Stimulated activated CD4-positive, alpha-beta T cell treated with anti-CD3 and anti-CD28 coated beads, Interleukin-1b, Interleukin-23, amount 100 ng/mL, for 24 hours (primary cell): ENCODE measurements around the gene NTN1.
A peak's percentile ranks its signal among the peaks of the same experiment; 100 is the strongest.

Source experiments
- DNase-seq, 4 experiments: peaks; one replicate each; pipeline ENCODE4 v3.0.0-alpha.2; 2020; ENCODE audit warnings: low read depth in 4 of 4, low spot score in 1 of 4

NTN1 gene

DNA sequence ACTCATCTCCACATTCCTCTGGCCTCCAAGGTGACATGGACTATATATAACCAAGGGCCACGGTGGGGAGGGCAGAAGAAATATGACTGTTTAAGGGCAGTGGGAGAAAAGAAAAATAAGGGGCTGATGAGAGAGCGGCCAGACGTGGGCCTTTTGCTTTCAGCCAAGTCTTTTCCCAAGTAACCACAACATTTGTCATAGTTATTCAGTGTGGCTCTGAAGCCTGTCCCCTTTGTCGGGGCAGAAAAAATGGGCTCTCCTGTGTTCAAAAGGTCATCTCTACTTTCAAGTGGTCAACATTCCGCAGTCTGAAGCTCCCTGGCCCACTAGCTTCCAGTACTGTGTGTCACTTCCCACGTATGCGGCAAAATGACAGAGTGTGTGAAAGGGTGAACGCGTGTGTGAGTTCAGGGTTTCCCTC is 245.4 kb downstream of the NTN1 start:
- no peak for DNase-seq

DNA sequence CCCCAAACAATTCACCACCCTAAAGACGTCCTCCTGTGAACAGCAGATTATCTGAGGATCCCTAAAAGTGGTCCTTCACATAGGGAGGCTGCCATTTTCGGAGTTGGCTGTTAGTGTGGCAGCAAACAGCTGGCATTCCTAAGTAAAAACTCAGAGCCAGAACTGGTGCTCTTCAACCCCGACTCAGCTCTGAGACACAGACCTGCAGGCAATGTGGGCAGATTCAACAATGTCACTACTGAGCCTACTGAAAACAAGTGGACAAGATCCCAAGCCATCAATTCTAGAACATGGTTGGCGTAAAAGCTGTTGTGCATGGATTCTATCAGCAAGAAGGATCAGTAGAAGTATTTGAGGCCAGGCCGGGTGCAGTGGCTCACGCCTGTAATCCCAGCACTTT is 247.2 kb downstream of the NTN1 start:
- DNase-seq = no peak

DNA sequence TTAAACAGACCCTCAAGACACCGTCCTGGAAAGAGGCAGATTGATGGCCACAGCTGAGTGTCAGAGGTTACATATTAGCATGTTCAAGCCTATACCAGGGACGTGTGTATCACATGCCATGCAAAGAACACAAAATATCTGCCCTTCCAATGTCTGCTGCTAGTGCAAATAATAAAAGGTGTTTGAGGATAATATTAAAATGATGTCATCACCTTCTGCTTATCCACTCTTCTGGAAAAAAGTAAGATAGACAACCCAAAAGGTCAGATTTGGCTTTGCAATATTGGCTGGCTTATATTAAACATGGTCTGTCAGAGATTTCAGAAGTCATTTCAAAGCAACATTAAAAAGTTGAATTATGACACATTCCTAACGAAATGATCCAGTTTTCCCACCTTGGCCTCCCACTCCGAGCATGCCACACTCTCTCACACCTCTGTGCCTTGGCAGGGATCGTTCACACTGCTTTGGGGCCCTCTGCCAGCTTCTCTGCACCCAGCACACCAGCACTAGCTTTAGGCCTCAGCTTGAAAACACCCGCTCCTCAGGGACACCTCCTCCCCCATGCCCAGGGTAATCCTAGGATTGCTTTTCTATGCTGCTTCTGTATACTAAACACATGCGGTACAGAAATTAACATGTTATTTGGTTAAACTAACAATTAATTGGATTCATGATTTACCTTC is 248.2 kb downstream of the NTN1 start:
- DNase-seq = no peak

DNA sequence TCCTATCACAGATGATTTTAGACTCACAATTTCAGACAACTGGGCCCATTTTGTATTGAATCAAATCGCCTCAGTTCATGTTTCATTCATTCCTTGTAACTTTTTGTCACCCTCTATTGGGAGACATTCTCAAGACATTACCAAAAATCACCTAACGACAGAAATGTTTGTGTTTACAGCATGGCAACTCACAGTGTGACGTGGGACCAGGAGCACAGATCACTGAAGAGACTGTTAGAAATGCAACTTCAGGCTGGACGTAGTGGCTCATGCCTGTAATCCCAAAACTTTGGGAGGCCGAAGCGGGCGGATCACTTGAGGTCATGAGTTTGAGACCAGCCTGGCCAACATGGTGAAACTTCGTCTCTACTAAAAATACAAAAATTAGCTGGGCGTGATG is 249.6 kb downstream of the NTN1 start:
- DNase-seq = no peak

DNA sequence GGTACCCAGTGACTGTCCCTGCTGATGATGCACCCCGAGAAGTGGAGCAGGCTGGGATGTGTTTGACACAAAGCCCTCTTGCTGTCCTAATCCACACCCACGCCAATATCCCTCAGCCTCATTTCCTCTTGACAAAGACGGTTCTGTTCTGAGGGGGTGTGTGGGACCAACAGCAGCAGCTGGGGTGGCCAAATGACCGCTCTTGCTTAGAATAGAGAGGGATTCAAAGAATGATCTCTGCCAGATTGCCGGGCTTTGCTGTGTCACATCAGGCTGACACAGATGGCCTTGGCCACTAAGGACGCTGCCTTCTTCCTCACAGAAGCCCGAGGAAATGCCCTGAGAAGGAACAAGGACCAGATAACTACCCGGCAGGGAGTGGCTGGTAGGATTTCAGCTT is 250.7 kb downstream of the NTN1 start:
- no peak for DNase-seq

DNA sequence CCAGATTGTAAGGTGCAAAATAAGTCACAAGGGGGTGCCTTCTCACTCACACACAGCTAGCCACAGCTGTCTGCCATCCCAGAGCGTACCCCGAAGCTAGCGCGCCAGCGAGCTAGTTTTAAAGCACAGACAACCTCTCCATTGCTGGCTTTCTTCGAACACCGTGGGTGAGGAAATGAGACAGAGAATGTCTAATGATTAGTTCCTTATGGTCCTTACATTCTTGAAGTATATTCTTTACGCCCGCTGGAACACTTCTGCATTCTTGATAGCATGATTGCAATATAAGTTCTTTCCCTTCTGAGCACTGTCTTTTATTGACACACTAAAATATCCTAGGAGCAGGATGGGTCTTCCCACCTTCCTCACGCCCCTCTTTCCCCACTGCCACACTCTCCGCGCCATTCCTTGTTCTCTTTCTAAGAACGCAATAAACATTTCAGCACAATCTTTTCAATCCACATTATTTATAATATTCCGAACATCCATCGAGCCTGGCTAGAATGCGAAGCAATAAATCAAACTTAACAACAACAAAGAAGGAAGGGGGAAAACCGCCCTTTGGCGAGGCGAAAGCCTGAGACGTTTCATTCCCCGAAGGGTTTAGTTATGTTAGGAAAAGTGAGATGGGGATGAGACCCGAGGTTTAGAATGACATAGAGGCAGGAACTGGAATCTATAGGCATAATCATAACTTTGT is 251.3 kb downstream of the NTN1 start:
- DNase-seq = no peak

DNA sequence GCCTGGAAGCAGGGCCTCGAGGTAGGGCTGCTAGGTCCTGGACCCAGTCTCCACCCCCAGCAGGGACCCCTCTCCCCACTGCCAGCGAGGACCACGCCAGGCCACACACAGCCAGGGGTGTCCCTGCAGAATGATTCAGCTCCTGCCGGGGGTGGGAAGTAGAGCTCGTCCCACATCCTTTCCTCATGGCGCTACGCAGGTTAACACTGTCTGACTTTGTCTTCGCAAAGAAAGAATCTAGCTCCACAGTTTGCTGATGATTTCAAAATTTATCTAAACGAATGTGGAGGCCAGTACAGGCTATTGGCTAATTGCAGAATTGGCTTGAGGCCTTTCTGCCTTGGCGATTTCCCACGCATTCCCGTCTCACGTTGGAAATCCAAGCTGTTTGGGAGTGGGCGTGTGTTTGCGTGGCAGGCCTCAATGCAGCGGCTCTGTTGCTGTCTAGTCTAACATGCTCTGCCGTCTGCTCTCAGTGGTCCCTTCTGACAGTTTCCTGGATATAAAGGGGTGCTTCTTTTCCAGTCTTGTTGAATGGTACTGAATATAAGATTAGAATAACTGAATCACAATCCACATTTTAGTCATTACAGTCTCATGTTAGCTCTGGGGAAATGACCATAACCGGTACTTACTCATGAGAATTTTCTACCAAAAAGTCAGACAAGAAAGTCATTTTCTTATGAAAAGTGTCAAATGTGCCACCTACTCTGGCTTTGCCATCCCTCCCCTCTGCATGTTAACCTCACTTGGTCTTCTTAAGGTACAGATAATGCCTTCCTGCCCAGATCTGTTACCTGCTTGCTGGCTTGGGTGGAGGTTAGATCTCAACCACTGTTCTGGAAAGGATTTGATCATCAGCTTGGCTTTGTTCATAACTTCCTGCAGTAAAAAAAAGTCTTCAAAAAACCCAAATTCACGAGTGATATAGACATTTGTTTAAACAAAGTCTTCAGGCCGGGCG is 252.4 kb downstream of the NTN1 start:
- peak in 1 of 4 experiments; percentile 31 for DNase-seq

DNA sequence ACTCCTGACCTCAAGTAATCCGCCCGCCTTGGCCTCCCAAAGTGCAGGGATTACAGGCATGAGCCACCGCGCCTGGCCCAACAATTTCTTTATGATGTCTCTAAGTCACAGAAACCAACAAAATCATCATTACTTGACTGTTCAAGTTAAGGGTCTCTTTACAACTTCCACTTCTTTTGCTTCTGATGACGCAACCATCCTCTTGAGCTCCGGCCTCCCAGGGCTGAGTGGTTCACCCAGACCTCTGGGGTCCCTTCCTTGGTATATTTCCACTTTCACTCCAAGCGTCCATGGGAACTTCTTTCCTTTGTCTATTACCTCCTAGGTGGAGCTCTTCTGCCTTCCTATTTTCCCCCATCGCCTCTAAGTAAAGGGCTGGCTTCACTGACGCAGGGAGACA is 253.7 kb downstream of the NTN1 start:
- no peak for DNase-seq

DNA sequence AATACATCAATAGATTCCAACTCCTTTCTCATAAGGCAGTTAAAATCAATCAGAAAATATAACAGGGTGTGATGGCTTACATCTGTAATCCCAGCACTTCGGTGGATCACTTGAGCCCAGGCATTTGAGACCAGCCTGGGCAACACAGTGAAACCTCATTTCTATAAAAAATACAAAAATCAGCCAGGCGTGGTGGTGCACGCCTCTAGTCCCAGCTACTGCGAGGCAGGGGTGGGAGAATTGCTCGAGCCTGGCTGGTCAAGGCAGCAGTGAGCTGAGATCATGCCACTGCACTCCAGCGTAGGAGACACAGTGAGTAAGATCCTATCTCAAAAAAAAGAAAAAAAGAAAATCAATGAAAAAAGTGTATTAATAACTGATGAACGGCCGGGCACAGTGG is 258.6 kb downstream of the NTN1 start:
- DNase-seq = no peak

DNA sequence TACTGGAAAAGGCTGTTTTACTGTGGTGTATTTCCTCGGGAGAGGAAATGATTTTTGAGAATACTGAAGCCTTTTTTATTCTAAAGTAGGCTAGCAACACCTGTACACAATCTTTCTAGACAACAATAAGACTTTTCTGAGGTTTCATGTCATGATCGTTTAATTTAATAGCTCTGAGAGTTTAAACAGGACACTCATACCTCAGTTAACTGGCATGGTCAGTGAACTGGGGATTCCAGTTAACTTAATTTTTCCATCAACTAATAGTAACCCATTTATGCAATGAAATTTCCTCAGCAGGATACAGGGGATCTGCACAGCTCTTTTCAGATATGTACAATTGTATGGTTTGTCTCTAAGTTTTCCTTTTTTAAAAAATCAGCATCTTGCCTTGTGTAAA is 262.6 kb downstream of the NTN1 start:
- no peak for DNase-seq

DNA sequence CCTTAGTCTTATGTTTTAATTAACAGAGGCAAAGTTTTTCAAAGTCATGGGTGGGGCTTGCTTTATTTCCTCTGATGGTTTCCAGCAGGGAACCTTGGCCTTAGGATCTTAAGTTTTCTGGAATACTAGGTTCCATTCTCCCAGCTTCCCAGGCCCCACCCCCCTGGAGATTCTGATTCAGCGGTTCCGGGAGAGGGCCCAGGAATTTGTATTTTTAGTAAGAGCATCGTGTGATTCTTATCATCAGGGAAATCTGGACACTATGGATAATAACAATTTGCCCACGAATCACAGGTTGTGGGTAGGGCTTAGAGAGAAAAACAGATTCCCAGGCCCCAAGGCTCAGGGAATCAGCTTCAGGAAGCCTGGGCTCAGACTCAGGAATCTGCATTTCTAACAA is 263.6 kb downstream of the NTN1 start:
- DNase-seq = no peak

DNA sequence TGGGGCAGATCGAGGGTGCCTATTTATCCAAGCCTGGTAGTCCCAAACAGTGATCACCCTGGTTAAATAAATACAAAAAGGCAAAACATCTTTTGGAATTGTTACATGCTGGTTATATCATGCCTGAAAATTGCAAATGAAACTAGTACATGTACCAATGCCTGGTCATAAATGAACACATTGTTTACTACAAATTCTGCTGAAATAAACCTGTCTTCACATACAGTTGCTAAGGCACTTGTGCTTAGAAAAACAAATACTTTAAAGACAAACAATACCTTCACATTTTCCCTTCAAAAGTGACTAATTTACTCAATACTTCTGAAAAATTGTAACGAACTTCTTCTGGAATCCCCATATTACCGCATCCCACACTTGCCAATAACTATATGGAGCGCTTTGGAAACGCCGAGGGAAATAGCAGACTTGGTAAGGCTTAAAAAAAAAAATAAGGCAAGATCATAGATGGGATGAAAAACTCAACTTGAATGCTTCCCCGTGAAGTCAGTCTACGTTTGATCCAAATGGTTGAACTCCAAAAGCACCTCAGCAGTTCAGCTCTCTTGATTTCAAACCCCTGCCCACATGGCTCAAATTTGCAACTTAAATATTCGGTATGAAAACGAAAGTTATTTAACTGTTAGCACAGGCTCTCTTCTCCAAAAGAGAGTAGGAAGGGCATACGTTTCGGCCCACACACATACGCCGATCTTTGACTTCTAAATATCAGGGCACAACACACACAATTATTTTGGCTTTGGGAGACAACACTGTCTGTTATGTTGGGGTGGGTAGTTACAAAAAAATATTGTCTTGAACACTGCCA is 264.5 kb downstream of the NTN1 start:
- DNase-seq = no peak

DNA sequence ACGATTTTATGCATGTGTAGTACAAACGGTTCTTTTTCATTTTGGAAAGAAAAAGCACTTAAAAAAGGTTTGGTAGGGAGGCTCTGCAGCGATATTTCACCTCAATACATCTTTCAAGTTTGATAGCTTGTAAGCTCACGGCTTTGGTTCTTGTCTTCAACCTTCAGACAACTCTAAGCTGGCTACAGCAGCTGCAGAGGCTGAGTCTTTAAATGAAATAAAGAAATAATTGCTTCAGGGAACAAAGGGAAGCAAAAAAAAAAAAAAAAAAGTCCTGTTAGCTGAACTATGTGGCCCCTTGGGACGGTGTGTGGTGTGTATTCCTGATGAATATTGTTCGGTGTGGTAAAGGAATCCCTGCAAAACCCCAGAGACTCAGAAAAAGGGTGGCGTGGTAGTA is 265.1 kb downstream of the NTN1 start:
- DNase-seq = no peak

DNA sequence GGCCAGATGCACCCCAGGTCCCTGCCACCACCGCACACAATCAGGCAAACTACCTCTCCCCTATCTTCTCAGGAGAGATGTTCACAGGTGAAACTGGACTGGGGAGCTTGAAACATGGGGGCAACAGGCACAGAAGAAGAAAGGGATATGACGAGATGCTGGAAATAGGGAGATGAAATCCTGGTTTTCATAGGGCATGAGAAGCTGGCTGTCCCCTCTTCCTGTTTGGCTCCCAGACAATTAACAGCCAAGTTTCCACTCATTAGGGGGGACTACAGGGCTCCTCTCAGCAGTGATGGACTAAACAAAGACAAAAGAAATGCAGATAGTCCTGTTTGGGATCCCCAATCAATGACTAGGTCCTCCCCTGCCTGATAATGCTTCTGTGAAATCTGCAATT is 266.0 kb downstream of the NTN1 start:
- no peak for DNase-seq

DNA sequence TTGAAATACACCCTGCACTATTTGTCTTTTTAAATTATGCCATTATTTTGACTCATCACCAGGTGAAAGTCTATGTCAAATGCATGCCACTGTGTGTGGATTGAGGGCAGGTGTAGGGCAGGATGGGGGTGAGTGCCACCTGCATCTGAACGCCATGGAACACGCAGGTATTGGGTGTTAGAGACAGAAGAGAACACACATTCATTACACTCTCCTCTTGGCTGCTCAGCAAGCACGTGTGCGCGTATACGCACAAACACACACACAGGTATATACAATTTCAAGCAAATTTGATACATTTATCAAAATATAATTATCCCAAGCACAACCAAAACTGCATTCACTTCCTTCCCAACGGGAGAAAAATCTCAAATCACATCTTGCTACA is 268.9 kb downstream of the NTN1 start:
- peak in 1 of 4 experiments; percentile 4 for DNase-seq

DNA sequence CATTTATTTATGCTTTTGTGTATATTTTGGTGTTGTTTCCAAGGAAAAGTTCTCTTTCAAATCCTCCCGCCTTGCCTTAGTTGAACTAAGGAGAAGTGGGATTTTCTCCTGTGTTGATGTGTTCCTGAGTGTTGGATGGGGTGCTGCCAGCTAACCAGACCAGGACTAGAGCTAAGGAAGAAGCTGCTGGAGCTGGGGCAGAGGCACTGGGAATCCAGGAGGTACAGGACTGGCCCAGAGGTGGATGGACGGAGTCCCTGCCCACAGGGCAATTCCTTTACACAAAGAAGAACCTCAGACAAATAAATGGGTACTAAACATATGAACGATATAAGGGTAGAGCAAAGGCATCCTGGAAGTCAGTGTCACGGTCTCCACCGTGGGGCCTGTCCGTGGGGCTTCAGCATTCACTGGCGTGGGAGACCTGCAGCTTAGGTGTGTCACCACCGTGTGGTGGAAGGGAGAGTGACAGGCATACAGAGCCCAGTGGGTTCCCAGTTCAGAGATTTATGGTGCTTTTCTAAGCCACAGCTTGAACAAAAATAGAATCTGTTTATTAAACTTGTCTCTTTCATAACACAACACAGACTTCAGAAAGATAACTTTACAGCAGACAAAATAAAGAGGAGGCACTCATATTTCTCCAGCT is 270.7 kb downstream of the NTN1 start:
- DNase-seq = peak in 2 of 4 experiments; percentile 22 to 38

DNA sequence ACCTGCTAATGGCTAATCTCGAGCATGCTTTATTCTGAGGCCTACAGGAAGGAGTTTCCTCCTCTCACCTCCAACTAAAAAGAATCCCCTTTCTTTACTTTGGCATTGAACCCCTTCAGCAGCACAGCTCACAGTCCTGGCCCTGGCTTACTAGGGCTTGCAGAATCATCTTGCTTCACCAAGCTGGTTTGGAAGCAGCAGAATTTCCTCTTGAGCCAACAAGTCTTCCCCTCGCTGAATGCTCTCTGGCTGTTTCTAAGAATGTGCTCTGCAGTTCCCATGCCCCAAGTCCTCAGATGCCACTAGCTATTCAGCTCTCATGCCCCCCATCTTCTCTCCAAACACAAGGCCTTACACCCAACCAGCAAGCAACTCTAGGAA is 271.2 kb downstream of the NTN1 start:
- no peak for DNase-seq
